ENCODE results near the gene ACAP3. TPM values are rescaled to one million over a fixed set of nuclear protein-coding genes. Genes with fewer than 3 reads are reported as not detected.

The ACAP3 gene
- total and polyA plus RNA-seq, 5 donors from 2014 or later, result 2.7 to 75.5 (median 4.3) TPM

DNA sequence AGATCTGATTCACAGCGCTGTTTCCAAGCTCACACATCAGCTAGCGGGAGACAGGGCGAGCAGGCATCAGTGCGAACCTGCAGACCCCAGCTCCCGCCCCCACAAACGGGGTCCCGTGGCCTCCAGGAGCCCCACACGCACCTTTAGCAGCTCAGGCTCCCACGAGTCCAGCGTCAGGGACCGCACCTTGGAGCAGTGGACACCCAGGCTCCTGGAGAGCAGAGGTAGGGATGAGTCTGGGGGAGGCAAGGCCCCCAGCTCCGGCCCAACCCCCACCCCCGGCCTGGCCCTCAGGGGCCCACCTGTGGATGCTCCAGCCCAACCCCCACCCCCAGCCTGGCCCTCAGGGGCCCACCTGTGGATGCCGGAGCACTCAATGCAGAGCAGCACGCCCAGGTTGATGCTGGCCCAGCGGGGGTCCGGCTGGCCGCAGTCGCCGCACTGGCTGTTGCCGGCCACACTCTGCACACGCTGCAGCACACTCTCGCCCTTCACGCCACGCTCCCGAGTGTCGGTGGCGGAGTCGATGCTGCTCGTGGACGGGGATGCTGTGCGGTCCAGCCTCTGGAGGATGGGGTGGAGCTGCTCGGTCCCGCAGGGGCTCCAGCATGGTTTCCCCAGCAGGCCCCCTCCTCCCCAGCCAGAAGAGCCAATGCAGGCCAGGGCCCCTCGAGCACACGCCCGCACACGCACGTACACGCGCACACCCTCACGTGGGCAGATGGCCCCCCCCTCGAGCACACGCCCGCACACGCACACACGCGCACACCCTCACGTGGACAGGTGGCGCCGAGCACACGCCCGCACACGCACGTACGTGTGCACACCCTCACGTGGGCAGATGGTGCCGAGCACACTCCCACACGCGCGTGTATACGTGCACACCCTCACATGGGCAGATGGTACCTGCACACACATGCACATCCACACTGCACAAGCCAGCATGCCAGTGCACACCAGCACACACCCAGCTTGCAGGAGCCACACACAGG, 11.4 kb downstream of the ACAP3 start:
- ATAC-seq (ENCODE audit: low read depth in 2 of 2) (no peak), DNase-seq (no peak)
- no peaks in the 10 kb centered on the region for H3K27me3 Mint-ChIP-seq
- H3K4me3 Mint-ChIP-seq, result no peak overlapping the region
- no peak overlapping the region for H3K27ac ChIP-seq (ENCODE audit: insufficient read depth, low read length, poor library complexity, severe bottlenecking)
- H3K4me1 Mint-ChIP-seq, result peaks cover 0 to 4% (median 2%) of the 10 kb centered on the region in 4 donors
- H3K27me3 ChIP-seq (ENCODE audit: control insufficient read depth, insufficient read depth, low read length), result no peaks in the 10 kb centered on the region
- no peaks in the 10 kb centered on the region for H3K9me3 ChIP-seq (ENCODE audit: control insufficient read depth in 2 of 2, low read length in 2 of 2)
- H3K36me3 ChIP-seq (ENCODE audit: control insufficient read depth, insufficient read depth, low read length), result no peaks in the 10 kb centered on the region
- no peaks in the 10 kb centered on the region for H3K36me3 Mint-ChIP-seq
- H3K4me1 ChIP-seq (ENCODE audit: control insufficient read depth, insufficient read depth, low read length, poor library complexity, severe bottlenecking), result no peaks in the 10 kb centered on the region
- no peak overlapping the region for H3K27ac Mint-ChIP-seq
- no peaks in the 10 kb centered on the region for H3K9me3 Mint-ChIP-seq
- no peak overlapping the region for H3K4me3 ChIP-seq (ENCODE audit: low read depth, low read length)

DNA sequence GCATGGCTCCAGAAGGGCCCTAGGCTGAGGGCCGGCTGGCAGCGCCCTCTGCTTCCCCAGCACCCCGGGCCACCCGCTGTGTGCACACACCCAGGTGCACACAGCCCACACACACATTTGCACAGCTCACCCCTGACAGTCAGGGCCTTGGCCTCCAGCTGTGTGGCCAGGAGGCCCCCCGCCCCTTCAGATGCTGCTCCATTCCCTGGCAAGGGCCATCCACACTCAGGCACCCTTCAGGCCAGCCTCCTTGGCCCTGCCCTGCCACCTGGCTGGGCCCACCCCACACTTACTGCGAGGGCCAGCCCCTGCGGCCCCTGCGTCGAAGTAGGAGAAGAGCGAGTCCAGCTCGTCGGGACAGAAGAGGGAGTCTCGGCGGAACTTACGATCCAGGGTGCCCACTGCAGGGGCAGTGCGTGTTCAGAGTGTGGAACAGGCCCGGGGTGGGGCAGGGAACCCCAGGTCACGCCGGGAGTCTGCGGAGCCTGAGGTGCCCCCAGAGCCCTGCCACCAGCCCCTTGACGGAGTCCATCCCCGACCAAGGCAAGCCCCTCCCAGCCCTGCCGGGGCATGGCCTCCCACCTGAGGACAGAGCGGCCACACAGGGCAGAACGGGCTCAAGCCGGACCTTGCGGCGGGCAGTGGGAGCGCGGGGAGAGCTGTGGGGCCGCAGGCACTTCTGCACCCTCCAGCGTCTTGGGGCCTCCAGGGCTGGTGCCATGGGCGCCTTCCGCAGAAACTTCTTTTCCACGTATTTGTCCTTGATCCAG, 12.4 kb downstream of the ACAP3 start:
- Histone ChIP-seq H3K4me3 (ENCODE audit: low read depth, low read length) (no peak overlapping the region), H3K36me3 (ENCODE audit: control insufficient read depth, insufficient read depth, low read length) (no peaks in the 10 kb centered on the region), H3K27ac (ENCODE audit: insufficient read depth, low read length, poor library complexity, severe bottlenecking) (no peak overlapping the region), H3K27me3 (ENCODE audit: control insufficient read depth, insufficient read depth, low read length) (no peaks in the 10 kb centered on the region), H3K9me3 (ENCODE audit: control insufficient read depth in 2 of 2, low read length in 2 of 2) (no peaks in the 10 kb centered on the region), H3K4me1 (ENCODE audit: control insufficient read depth, insufficient read depth, low read length, poor library complexity, severe bottlenecking) (no peaks in the 10 kb centered on the region)
- H3K4me3 Mint-ChIP-seq, result no peak overlapping the region
- no peaks in the 10 kb centered on the region for H3K27me3 Mint-ChIP-seq
- no peak overlapping the region for H3K27ac Mint-ChIP-seq
- no peaks in the 10 kb centered on the region for H3K9me3 Mint-ChIP-seq
- ATAC-seq (ENCODE audit: low read depth in 2 of 2) (no peak), DNase-seq (no peak)
- H3K36me3 Mint-ChIP-seq, result no peaks in the 10 kb centered on the region
- peaks cover 0 to 4% (median 2%) of the 10 kb centered on the region in 4 donors for H3K4me1 Mint-ChIP-seq

DNA sequence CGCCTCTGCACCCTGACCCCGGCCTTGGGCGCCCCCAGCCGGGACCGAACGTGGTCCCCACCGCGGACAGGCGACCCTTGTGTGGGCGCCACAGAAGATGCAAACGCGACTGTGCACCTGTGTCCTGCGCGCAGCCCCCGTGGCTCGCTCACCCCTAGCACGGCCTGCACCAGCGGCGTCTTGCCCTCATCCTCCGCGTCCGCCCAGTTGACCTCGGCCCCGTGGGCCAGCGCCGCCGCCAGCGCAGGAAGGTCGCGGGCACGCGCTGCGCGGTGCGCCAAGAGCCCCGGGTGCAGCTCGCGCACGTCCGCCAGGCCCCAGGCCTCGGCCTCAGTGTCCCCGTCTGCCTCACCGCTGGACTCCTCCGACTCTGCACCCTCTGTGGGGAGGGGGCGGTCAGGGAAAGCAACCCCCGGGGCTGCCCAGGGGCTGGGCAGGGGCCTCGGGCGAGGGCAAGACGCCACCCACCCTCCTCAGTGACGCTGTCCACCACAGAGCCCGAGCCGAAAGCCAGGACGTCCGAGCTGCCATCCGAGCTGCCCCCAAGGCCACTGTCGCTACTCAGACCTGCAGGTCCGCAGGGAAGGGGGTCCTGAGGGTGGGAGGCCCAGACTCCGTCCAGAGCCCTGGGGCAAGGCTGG, 13.4 kb downstream of the ACAP3 start:
- DNase-seq, result no peak
- H3K36me3 Mint-ChIP-seq, result no peaks in the 10 kb centered on the region
- H3K4me3 Mint-ChIP-seq, result no peak overlapping the region
- H3K36me3 ChIP-seq (ENCODE audit: control insufficient read depth, insufficient read depth, low read length), result no peaks in the 10 kb centered on the region
- H3K27me3 ChIP-seq (ENCODE audit: control insufficient read depth, insufficient read depth, low read length), result no peaks in the 10 kb centered on the region
- H3K27me3 Mint-ChIP-seq, result no peaks in the 10 kb centered on the region
- H3K4me1 Mint-ChIP-seq, result peaks cover 0 to 4% (median 2%) of the 10 kb centered on the region in 4 donors
- no peak overlapping the region for H3K4me3 ChIP-seq (ENCODE audit: low read depth, low read length)
- H3K9me3 ChIP-seq (ENCODE audit: control insufficient read depth in 2 of 2, low read length in 2 of 2), result no peaks in the 10 kb centered on the region
- H3K9me3 Mint-ChIP-seq, result no peaks in the 10 kb centered on the region
- H3K4me1 ChIP-seq (ENCODE audit: control insufficient read depth, insufficient read depth, low read length, poor library complexity, severe bottlenecking), result no peaks in the 10 kb centered on the region
- H3K27ac ChIP-seq (ENCODE audit: insufficient read depth, low read length, poor library complexity, severe bottlenecking), result no peak overlapping the region
- ATAC-seq (ENCODE audit: low read depth in 2 of 2), result no peak
- no peak overlapping the region for H3K27ac Mint-ChIP-seq

DNA sequence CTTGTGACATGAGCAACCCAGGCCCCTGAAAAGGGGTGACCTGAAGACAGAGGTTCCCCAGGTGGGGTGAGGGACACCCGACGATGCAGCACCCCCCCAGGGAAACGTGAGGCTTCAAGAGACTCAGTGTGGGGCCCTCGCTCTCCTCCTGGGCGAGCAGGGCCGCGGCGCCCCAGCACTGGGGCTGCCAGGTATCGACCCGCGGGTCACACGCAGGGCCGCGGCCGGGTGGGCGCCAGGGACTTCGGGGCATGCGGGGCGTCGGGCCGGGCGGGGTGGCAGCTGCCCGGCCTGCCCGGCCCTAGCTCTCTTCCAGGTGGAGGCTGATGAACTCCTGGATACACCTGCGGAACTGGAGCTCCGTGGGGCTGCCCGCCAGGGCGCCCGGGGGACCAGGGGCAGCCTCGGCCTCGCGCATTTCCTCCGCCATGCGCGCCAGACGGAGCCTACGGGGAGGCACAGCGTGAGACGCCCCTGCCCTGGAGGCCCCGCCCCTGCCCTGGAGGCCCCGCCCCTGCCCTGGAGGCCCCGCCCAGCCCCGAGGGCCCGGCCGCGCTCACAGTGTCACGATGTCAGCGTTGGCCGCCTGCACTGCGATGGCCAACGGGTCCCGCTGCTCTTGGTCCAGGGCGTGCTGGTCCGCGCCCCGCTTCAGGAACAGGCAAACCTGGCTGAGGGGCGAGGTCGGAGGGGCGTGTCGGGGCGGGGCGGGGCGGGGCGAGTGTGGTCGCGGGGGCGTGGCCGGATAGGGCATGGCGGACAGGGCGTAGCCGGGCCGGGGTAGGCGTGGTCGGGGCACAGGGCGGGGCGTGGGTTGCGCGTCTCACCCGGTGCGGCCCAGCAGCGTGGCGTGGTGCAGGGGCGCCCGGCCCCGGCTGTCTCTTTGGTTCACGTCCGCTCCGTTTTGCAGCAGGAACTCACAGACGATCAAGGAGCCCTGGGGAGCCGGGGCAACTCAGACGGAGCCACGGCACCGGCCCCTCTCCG, 14.2 kb downstream of the ACAP3 start:
- no peak for ATAC-seq (ENCODE audit: low read depth in 2 of 2)
- Mint-ChIP-seq H3K4me3 (no peak overlapping the region), H3K9me3 (no peaks in the 10 kb centered on the region), H3K4me1 (peaks cover 0 to 4% (median 2%) of the 10 kb centered on the region in 4 donors), H3K27me3 (no peaks in the 10 kb centered on the region), H3K27ac (no peak overlapping the region), H3K36me3 (no peaks in the 10 kb centered on the region)
- no peak for DNase-seq
- H3K4me3 ChIP-seq (ENCODE audit: low read depth, low read length), result no peak overlapping the region
- no peaks in the 10 kb centered on the region for H3K36me3 ChIP-seq (ENCODE audit: control insufficient read depth, insufficient read depth, low read length)
- H3K27me3 ChIP-seq (ENCODE audit: control insufficient read depth, insufficient read depth, low read length), result no peaks in the 10 kb centered on the region
- no peaks in the 10 kb centered on the region for H3K4me1 ChIP-seq (ENCODE audit: control insufficient read depth, insufficient read depth, low read length, poor library complexity, severe bottlenecking)
- H3K9me3 ChIP-seq (ENCODE audit: control insufficient read depth in 2 of 2, low read length in 2 of 2), result no peaks in the 10 kb centered on the region
- no peak overlapping the region for H3K27ac ChIP-seq (ENCODE audit: insufficient read depth, low read length, poor library complexity, severe bottlenecking)

DNA sequence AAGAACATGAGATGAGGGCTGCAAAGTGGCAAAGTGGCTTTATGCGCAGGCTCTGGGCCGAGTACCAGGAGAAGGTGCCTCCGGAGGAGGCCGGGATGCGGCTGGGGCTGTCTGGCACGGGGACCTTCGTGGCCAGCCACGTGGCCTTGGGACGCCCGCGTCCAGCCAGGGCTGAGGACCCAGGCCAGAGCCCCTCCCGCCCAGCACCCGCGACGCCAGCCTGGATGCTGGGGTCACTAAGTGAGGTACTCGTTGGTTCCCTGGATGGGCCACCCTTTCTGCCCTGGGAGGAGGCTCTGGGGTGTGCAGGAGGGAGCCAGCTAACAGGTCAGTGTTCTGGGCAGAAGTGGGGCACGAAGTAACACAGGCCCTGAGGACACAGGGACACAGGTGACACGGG, 14.9 kb downstream of the ACAP3 start:
- H3K36me3 ChIP-seq (ENCODE audit: control insufficient read depth, insufficient read depth, low read length), result no peaks in the 10 kb centered on the region
- no peak overlapping the region for H3K27ac ChIP-seq (ENCODE audit: insufficient read depth, low read length, poor library complexity, severe bottlenecking)
- DNase-seq, result no peak
- Mint-ChIP-seq H3K9me3 (no peaks in the 10 kb centered on the region), H3K27me3 (no peaks in the 10 kb centered on the region), H3K27ac (no peak overlapping the region), H3K4me1 (peaks cover 0 to 4% (median 2%) of the 10 kb centered on the region in 4 donors), H3K36me3 (no peaks in the 10 kb centered on the region), H3K4me3 (no peak overlapping the region)
- no peaks in the 10 kb centered on the region for H3K9me3 ChIP-seq (ENCODE audit: control insufficient read depth in 2 of 2, low read length in 2 of 2)
- H3K4me3 ChIP-seq (ENCODE audit: low read depth, low read length), result no peak overlapping the region
- no peak for ATAC-seq (ENCODE audit: low read depth in 2 of 2)
- no peaks in the 10 kb centered on the region for H3K4me1 ChIP-seq (ENCODE audit: control insufficient read depth, insufficient read depth, low read length, poor library complexity, severe bottlenecking)
- H3K27me3 ChIP-seq (ENCODE audit: control insufficient read depth, insufficient read depth, low read length), result no peaks in the 10 kb centered on the region

DNA sequence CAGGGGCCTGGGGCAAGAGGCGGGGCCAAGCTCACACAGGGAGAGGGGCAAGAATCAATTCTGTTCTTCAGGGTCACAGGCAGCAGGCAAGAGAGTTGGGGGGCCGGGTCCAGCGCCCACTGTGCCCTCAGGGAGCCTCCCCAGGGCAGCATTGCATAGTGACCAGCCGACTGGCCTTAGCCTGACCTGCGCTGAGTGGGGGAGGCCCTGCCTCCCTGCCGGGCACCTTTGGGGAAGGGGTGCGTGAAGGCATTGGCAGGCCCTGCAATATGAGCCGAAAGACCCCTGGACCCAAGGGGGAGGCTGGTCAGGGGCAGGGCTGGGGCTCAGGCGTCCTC, 15.3 kb downstream of the ACAP3 start:
- Mint-ChIP-seq H3K4me1 (peaks cover 0 to 4% (median 2%) of the 10 kb centered on the region in 4 donors), H3K36me3 (no peaks in the 10 kb centered on the region), H3K4me3 (no peak overlapping the region), H3K27me3 (no peaks in the 10 kb centered on the region), H3K9me3 (no peaks in the 10 kb centered on the region), H3K27ac (no peak overlapping the region)
- no peak overlapping the region for H3K4me3 ChIP-seq (ENCODE audit: low read depth, low read length)
- ATAC-seq (ENCODE audit: low read depth in 2 of 2) (no peak), DNase-seq (no peak)
- H3K9me3 ChIP-seq (ENCODE audit: control insufficient read depth in 2 of 2, low read length in 2 of 2), result no peaks in the 10 kb centered on the region
- H3K36me3 ChIP-seq (ENCODE audit: control insufficient read depth, insufficient read depth, low read length), result no peaks in the 10 kb centered on the region
- H3K4me1 ChIP-seq (ENCODE audit: control insufficient read depth, insufficient read depth, low read length, poor library complexity, severe bottlenecking), result no peaks in the 10 kb centered on the region
- H3K27me3 ChIP-seq (ENCODE audit: control insufficient read depth, insufficient read depth, low read length), result no peaks in the 10 kb centered on the region
- H3K27ac ChIP-seq (ENCODE audit: insufficient read depth, low read length, poor library complexity, severe bottlenecking), result no peak overlapping the region
